Neural cell (in vitro differentiated cells): Measurements from ENCODE around the gene AK1. TPM values are rescaled to one million over a fixed set of nuclear protein-coding genes. Genes with fewer than 3 reads are reported as not detected.

Source experiments
- H2AFZ ChIP-seq: fragments of 200-600, 300-800 bp; sonication (generic), shearing (Covaris generic); 2 replicates; pipeline ENCODE4 v1.6.0; 2014; ENCODE audit warnings: low read depth, mild to moderate bottlenecking, antibody characterized with exemption, low read length, moderate library complexity
- H3F3A ChIP-seq: fragments of 200-600 bp; shearing (Covaris generic); 2 replicates; pipeline ENCODE4 v1.6.1; 2016; ENCODE audit warnings: mild to moderate bottlenecking, moderate library complexity, mixed read lengths, antibody characterized with exemption, low read length; ENCODE audit not compliant: insufficient read depth, poor library complexity, severe bottlenecking
- H3K27ac ChIP-seq: fragments of 200-600, 300-800 bp; sonication (generic), shearing (Covaris generic); 2 replicates; pipeline ENCODE4 v1.5.1; 2014; ENCODE audit warnings: mild to moderate bottlenecking, low read length, moderate library complexity
- H3K27me3 ChIP-seq: fragments of 300-800, 200-600 bp; sonication (generic), shearing (Covaris generic); 2 replicates; pipeline ENCODE4 v1.6.0; 2014; ENCODE audit warnings: mild to moderate bottlenecking, low read depth, low read length, moderate library complexity; ENCODE audit not compliant: insufficient read depth
- H3K36me3 ChIP-seq: fragments of 300-800, 200-600 bp; sonication (generic), shearing (Covaris generic); 2 replicates; pipeline ENCODE4 v1.5.1; 2014; ENCODE audit warnings: mild to moderate bottlenecking, antibody characterized with exemption, low read length, moderate library complexity; ENCODE audit not compliant: insufficient read depth
- H3K4me2 ChIP-seq: fragments of 300-800, 200-600 bp; sonication (generic), shearing (Covaris generic); 2 replicates; pipeline ENCODE4 v1.6.0; 2014; ENCODE audit warnings: mild to moderate bottlenecking, low read length
- H3K4me3 ChIP-seq: fragments of 300-800, 200-600 bp; sonication (generic), shearing (Covaris generic); 2 replicates; pipeline ENCODE4 v1.5.1; 2014; ENCODE audit warnings: mild to moderate bottlenecking, low read length, moderate library complexity
- H3K79me2 ChIP-seq: fragments of 200-600 bp; shearing (Covaris generic); replicated peaks from 2 replicates; pipeline ENCODE4 v1.6.0; 2014; ENCODE audit warnings: mild to moderate bottlenecking, low read length, moderate library complexity; ENCODE audit not compliant: insufficient read depth
- H3K9ac ChIP-seq: fragments of 300-800, 200-600 bp; sonication (generic), shearing (Covaris generic); 2 replicates; pipeline ENCODE4 v1.6.1; 2016; ENCODE audit warnings: mild to moderate bottlenecking, low read length, mixed read lengths
- H3K9me2 ChIP-seq: fragments of 200-600 bp; shearing (Covaris generic); 2 replicates; pipeline ENCODE4 v1.6.1; 2016; ENCODE audit warnings: mild to moderate bottlenecking, low read length, mixed read lengths; ENCODE audit not compliant: insufficient read depth
- H3K9me3 ChIP-seq: fragments of 200-600, 300-800 bp; sonication (generic), shearing (Covaris generic); 2 replicates; pipeline ENCODE4 v1.6.1; 2016; ENCODE audit warnings: mild to moderate bottlenecking, mixed run types, low read length, moderate library complexity, mixed read lengths
- H4K20me1 ChIP-seq: fragments of 200-600 bp; shearing (Covaris generic); 2 replicates; pipeline ENCODE4 v1.6.1; 2016; ENCODE audit warnings: mild to moderate bottlenecking, mixed run types; ENCODE audit not compliant: insufficient read depth
- EP300 ChIP-seq: fragments of 450-650 bp; conservative IDR thresholded peaks from 2 replicates; pipeline ENCODE4 v1.6.1; 2014; ENCODE audit warnings: antibody characterized with exemption, mild to moderate bottlenecking, moderate library complexity; ENCODE audit not compliant: poor library complexity, severe bottlenecking
- EZH2 ChIP-seq: fragments of 200-600, 300-800 bp; shearing (Covaris generic), sonication (generic); IDR thresholded peaks from 2 replicates; pipeline ENCODE4 v1.6.1; 2014; ENCODE audit warnings: antibody characterized with exemption, low read length, borderline replicate concordance, mild to moderate bottlenecking; ENCODE audit not compliant: insufficient read depth, poor library complexity, severe bottlenecking
- MXI1 ChIP-seq: fragments of 450-650 bp; conservative IDR thresholded peaks from 2 replicates; pipeline ENCODE4 v1.6.1; 2014; ENCODE audit warnings: antibody characterized with exemption, mild to moderate bottlenecking; ENCODE audit not compliant: poor library complexity, severe bottlenecking
- POLR2AphosphoS5 ChIP-seq: IDR thresholded peaks from 2 replicates; pipeline ENCODE4 v1.6.1; 2012
- RAD21 ChIP-seq: fragments of 450-650 bp; conservative IDR thresholded peaks from 2 replicates; pipeline ENCODE4 v1.6.1; 2014; ENCODE audit warnings: antibody characterized with exemption, mild to moderate bottlenecking, moderate library complexity
- REST ChIP-seq: IDR thresholded peaks from 2 replicates; pipeline ENCODE4 v1.6.1; 2012; ENCODE audit warnings: borderline replicate concordance
- SMC3 ChIP-seq: fragments of 450-650 bp; conservative IDR thresholded peaks from 2 replicates; pipeline ENCODE4 v1.6.1; 2014; ENCODE audit warnings: antibody characterized with exemption, mild to moderate bottlenecking, moderate library complexity; ENCODE audit not compliant: poor library complexity
- TAF1 ChIP-seq: IDR thresholded peaks from 2 replicates; pipeline ENCODE4 v1.6.1; 2012; ENCODE audit warnings: low read depth
- polyA plus RNA-seq: library from polyadenylated mRNA; depleted of rRNA; stranded (reverse); fragments of >200 nt; gene quantifications from 2 replicates; pipeline ENCODE4 v1.2.3, GENCODE V29; 2014
- TF ChIP-seq, protein P1 (sequence below): fragments of 450-650 bp; IDR thresholded peaks from 2 replicates; pipeline ENCODE4 v1.5.1; 2014; ENCODE audit warnings: antibody characterized with exemption, mild to moderate bottlenecking, moderate library complexity; ENCODE audit not compliant: poor library complexity, severe bottlenecking

The AK1 gene
- polyA plus RNA-seq, 1 donor from 2014 or later = 105 TPM

GRCh38 chr9:127825319-127826051 lies 52.0 kb downstream of the AK1 start:
- no peak overlapping the region for H3K27ac ChIP-seq
- no peak overlapping the region for H2AFZ ChIP-seq
- H3K4me3 ChIP-seq = no peak overlapping the region

DNA sequence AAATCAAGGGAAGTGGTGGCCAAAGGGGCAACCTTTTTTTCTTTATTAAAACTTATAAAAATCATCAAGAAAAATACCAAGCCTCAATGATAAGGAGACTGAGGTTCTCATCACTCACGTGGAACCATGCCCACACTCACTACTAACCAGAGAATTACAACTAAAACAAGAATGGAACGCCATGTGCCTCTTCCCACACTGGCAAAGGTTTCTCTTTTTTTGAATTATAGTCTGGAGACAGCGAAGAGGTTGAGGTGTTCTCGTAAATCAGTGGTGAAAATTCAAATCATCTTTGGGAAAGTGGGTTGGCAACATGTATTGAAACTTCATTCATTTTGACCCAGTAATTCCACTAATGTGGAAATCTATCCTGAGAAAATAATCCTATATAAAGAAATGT lies 55.4 kb downstream of the AK1 start:
- Histone ChIP-seq H3K36me3 (no peaks in the 10 kb centered on the region), H4K20me1 (no peaks in the 10 kb centered on the region), H3F3A (no peaks in the 10 kb centered on the region), H3K27me3 (peaks cover 9% of the 10 kb centered on the region), H3K4me2 (no peak overlapping the region), H3K4me3 (no peak overlapping the region), H3K79me2 (no peaks in the 10 kb centered on the region), H3K9me2 (no peaks in the 10 kb centered on the region), H3K9ac (no peak overlapping the region), H3K27ac (no peak overlapping the region), H2AFZ (no peak overlapping the region), H3K9me3 (no peaks in the 10 kb centered on the region)
- no peak for TF ChIP-seq TAF1
- TF ChIP-seq, protein P1, sequence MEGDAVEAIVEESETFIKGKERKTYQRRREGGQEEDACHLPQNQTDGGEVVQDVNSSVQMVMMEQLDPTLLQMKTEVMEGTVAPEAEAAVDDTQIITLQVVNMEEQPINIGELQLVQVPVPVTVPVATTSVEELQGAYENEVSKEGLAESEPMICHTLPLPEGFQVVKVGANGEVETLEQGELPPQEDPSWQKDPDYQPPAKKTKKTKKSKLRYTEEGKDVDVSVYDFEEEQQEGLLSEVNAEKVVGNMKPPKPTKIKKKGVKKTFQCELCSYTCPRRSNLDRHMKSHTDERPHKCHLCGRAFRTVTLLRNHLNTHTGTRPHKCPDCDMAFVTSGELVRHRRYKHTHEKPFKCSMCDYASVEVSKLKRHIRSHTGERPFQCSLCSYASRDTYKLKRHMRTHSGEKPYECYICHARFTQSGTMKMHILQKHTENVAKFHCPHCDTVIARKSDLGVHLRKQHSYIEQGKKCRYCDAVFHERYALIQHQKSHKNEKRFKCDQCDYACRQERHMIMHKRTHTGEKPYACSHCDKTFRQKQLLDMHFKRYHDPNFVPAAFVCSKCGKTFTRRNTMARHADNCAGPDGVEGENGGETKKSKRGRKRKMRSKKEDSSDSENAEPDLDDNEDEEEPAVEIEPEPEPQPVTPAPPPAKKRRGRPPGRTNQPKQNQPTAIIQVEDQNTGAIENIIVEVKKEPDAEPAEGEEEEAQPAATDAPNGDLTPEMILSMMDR = no peak
- no peak for TF ChIP-seq REST
- no peak for TF ChIP-seq SMC3
- TF ChIP-seq MXI1 = no peak
- no peak for TF ChIP-seq POLR2AphosphoS5
- TF ChIP-seq EZH2 = no peak

More at GRCh38 chr9:127825319-127826051, 52.0 kb downstream of the AK1 start:
- Histone ChIP-seq H3F3A (no peaks in the 10 kb centered on the region), H3K4me2 (no peak overlapping the region), H3K9me3 (no peaks in the 10 kb centered on the region), H3K9me2 (no peaks in the 10 kb centered on the region), H4K20me1 (no peaks in the 10 kb centered on the region), H3K27me3 (peaks cover 14% of the 10 kb centered on the region), H3K36me3 (no peaks in the 10 kb centered on the region), H3K9ac (no peak overlapping the region), H3K79me2 (no peaks in the 10 kb centered on the region)
- TF ChIP-seq, protein P1 = no peak
- TF ChIP-seq EP300 = no peak
- TF ChIP-seq MXI1 = no peak
- no peak for TF ChIP-seq REST
- TF ChIP-seq SMC3 = no peak
- no peak for TF ChIP-seq RAD21
- no peak for TF ChIP-seq TAF1
- no peak for TF ChIP-seq EZH2
- TF ChIP-seq POLR2AphosphoS5 = no peak
